Effector CD4-positive, alpha-beta T cell (primary cell): Measurements from ENCODE around the gene IFT122.
"Not testable (repeated sequence)": the region's sequence is repeated elsewhere in the genome, so short reads cannot be mapped to it uniquely, and the experiment has no call there.

Experiments
- DNase-seq: peaks from one replicate; pipeline ENCODE4 v3.0.0-alpha.2; 2020

IFT122 gene

DNA sequence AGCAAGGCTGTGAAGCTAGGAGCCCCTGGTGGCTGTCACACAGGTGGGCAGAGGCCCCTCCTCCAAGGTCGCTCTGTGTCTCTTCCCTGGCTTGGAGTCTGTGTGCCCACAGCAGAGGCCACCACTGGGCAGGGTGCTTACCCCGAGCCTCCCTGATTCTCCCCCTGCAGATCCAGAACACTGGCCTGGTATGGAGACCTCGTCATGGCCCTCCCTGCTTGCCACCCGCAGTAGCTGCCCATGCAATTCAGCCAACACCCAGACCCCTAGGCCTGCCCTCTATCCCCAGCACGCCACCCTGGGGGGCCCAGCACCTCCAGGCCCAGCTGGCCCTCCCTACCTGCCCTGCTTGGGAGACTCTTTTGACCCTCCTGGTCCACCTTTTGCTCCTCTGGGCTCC lies 82.9 kb downstream of the IFT122 start:
- no peak for DNase-seq

- no peak for DNase-seq
These were observed 84.1 kb downstream of the IFT122 start for GRCh38 chr3:129524081-129524480.

DNA sequence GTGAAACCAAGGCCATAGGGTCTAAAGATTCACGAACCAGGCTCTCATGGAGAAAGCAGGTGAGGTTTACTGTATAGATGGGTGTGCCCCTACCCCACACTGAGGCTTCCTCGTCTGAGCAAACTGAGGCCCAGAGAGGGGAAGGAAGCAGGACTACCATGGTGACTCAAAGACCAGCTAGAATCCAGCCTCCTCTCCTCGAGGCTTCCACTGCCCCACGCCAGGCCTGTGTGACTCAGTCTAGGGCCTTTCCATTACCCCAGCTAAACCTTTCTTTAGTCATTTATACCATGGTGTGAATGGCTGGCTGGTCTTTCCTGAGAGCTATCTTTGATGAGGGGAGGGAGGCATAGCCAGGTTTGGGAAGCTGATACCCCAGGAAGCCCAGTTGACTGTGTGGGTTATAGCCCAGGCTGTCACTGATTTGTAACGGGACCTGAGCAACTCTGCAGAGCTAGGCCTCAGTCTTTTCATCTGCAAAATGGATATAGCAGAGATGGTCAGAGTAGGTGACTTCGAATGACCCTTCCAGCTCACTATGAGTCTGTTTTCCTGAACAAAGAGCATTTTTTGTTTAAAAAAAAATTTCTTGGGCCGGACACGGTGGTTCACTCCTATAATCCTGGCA lies 85.4 kb downstream of the IFT122 start:
- DNase-seq: no peak

DNA sequence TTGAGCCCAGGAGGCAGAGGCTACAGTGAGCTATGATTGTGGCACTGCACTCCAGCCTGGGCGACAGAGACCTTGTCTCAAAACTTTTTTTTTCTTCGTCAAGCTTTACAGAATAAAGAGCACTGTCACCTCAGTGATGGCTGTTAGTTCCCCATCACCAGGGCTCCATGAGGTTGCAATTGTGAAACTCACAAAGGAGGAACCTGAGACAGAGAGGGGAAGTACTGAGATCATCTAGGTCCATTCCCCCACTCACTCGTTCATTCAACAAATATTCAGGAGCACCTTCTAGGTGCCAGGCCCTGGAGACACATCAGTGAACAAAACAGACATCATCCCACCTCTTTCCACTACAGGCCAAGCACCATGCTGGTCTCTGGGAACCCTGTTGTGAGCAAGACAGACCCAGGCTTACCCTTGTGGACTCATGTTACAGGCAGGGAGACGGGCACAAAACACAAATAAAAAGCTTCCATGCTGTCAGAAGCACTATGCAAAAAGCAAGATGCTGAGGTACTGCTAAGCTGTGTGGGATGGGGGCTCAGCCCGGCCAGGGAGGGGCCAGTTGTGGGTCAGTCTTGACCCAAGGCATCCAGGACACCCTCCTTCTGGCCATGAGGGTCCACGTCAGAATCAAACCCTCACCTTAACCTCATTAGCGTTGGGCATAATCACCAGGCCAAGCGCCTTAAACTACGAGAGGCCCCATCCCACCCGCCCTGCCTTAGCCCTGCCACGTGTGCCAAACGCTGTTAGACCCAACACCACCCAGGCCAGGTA lies 86.3 kb downstream of the IFT122 start:
- DNase-seq: no peak

GRCh38 chr3:129527262-129527661 lies 87.2 kb downstream of the IFT122 start:
- DNase-seq: no peak

- no peak for DNase-seq
These were observed 88.6 kb downstream of the IFT122 start, which contains the start of gene RHO for GRCh38 chr3:129528589-129529100. TSS of gene RHO (plus strand) at chr3:129528639. CDS start at chr3:129528734, 95 bp downstream.

GRCh38 chr3:129529436-129530210 lies 89.6 kb downstream of the IFT122 start:
- DNase-seq: no peak

DNA sequence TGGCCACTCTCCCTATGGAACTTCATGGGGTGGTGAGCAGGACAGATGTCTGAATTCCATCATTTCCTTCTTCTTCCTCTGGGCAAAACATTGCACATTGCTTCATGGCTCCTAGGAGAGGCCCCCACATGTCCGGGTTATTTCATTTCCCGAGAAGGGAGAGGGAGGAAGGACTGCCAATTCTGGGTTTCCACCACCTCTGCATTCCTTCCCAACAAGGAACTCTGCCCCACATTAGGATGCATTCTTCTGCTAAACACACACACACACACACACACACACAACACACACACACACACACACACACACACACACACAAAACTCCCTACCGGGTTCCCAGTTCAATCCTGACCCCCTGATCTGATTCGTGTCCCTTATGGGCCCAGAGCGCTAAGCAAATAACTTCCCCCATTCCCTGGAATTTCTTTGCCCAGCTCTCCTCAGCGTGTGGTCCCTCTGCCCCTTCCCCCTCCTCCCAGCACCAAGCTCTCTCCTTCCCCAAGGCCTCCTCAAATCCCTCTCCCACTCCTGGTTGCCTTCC lies 90.3 kb downstream of the IFT122 start:
- DNase-seq: no peak

DNA sequence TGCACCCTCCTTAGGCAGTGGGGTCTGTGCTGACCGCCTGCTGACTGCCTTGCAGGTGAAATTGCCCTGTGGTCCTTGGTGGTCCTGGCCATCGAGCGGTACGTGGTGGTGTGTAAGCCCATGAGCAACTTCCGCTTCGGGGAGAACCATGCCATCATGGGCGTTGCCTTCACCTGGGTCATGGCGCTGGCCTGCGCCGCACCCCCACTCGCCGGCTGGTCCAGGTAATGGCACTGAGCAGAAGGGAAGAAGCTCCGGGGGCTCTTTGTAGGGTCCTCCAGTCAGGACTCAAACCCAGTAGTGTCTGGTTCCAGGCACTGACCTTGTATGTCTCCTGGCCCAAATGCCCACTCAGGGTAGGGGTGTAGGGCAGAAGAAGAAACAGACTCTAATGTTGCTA lies 90.8 kb downstream of the IFT122 start:
- no peak for DNase-seq

- no peak for DNase-seq
These were observed 91.7 kb downstream of the IFT122 start for GRCh38 chr3:129531699-129532098.

DNA sequence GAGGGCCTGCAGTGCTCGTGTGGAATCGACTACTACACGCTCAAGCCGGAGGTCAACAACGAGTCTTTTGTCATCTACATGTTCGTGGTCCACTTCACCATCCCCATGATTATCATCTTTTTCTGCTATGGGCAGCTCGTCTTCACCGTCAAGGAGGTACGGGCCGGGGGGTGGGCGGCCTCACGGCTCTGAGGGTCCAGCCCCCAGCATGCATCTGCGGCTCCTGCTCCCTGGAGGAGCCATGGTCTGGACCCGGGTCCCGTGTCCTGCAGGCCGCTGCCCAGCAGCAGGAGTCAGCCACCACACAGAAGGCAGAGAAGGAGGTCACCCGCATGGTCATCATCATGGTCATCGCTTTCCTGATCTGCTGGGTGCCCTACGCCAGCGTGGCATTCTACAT lies 92.2 kb downstream of the IFT122 start:
- DNase-seq: no peak

- DNase-seq: no peak
These were observed 93.4 kb downstream of the IFT122 start for GRCh38 chr3:129533406-129533805.

DNA sequence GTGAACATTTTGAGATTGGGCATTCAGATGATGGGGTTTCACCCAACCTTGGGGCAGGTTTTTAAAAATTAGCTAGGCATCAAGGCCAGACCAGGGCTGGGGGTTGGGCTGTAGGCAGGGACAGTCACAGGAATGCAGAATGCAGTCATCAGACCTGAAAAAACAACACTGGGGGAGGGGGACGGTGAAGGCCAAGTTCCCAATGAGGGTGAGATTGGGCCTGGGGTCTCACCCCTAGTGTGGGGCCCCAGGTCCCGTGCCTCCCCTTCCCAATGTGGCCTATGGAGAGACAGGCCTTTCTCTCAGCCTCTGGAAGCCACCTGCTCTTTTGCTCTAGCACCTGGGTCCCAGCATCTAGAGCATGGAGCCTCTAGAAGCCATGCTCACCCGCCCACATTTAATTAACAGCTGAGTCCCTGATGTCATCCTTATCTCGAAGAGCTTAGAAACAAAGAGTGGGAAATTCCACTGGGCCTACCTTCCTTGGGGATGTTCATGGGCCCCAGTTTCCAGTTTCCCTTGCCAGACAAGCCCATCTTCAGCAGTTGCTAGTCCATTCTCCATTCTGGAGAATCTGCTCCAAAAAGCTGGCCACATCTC lies 94.5 kb downstream of the IFT122 start:
- no peak for DNase-seq

GRCh38 chr3:129535075-129535474 lies 95.1 kb downstream of the IFT122 start:
- DNase-seq: no peak

DNA sequence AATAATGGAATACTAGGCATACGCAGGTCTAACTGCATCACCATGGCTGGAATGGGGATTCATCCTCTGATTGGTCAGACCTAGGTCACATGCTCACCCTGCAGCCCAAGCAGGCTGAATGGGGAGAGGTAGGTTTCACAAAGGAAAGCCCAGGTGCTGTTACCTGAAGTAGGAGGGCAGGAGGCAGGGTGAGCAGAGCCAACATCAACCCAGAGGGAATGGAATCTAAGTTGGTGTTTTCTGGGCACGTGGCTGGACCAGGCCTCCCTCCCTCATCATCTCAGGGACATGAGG lies 96.3 kb downstream of the IFT122 start:
- no peak for DNase-seq

- DNase-seq: no peak
These were observed 96.8 kb downstream of the IFT122 start for GRCh38 chr3:129536804-129537203.

DNA sequence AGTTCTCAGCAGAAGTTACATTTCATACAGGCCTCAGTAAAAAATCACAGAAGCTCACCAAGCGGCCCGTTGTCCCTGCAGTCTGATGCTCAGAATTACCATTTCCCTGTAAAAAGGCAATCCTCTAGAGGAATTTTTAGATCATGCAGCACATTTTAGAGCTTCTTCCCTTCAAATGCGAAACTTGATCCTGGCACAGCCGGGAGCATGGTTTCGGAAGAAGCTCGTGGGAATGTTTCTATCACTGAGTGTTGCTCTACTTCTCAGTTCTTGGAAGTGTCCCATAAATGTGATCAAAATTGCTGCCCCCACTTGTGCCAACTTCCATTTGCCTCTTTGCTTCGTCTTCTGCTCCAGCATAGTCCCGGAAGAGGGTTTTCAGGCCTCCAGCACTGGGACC lies 99.2 kb downstream of the IFT122 start:
- no peak for DNase-seq

- DNase-seq: no peak
These were observed 100.9 kb downstream of the IFT122 start for GRCh38 chr3:129540776-129541516.

DNA sequence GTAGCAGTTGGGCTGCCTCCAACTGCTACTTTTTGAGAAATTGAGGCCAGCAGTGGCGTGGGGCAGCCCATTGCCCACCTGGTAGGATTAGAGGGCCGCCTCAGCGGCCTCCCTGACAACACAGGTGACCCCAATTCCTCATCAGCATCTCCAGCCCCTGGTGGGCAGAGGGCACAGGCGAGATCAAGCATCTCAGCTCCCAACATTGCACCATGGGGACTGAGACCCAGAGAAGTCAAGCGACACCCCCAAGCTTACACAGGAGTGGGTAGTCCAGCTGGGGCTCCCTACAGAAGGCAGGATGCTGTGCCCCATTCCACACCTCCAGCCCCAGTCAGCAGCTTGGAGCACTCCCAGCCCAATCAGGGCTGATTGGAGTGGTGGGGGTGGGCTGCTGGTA lies 102.7 kb downstream of the IFT122 start:
- DNase-seq: no peak

- no peak for DNase-seq
These were observed 103.2 kb downstream of the IFT122 start, which contains the start of gene H1-8 for GRCh38 chr3:129543156-129543790. TSS of gene H1-8 (plus strand) at chr3:129543175. CDS start at chr3:129543219, 44 bp downstream.

DNA sequence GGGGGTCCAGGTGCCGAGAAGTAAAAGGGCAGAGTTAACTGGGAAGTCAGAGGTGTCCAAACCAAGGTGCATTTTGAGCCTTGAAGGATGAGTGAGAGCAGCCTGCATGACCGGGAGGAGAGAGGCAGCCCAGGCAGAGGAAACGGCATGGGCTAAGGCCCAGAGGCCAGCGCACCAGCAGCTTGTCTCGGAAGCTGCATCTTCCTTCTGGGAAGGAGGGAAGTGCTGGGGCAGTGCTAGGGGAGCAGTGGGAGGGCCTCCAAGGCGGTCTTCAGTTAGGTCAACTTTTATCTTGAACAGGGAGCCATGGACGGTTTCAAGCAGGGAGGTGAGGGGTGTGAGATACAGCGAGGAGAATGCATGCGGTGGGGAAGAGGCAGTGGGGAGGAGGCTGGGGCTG lies 104.0 kb downstream of the IFT122 start:
- DNase-seq: no peak

DNA sequence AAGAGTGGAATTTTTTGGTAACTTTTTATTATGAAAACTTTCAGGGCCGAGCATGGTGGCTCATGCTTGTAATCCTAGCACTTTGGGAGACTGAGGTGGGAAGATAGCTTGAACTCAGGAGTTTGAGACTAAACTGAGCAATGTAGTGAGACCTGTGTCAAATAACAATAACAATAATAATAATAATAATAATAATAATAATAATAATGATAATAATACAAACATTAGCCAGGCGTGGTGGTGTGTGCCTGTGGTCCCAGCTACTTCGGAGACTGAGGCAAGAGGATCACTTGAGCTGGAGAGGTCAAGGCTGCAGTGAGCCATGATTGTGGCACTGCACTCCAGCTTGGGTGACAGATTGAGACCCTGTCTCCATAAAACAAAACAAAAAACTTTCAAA lies 105.9 kb downstream of the IFT122 start:
- not testable (repeated sequence) for DNase-seq
